ENCODE results near the gene DST.

DST gene

GRCh38 chr6:56528412-56528841, 114.3 kb downstream of the DST start:
- H3K27me3 Mint-ChIP-seq, result no peaks in the 10 kb centered on the region
- H3K9me3 Mint-ChIP-seq, result no peaks in the 10 kb centered on the region
- H3K4me1 Mint-ChIP-seq, result no peaks in the 10 kb centered on the region
- H3K27ac Mint-ChIP-seq, result no peak overlapping the region
- H3K36me3 Mint-ChIP-seq, result no peaks in the 10 kb centered on the region
- H3K4me3 Mint-ChIP-seq, result no peak overlapping the region

- Mint-ChIP-seq H3K4me1 (no peaks in the 10 kb centered on the region), H3K36me3 (no peaks in the 10 kb centered on the region), H3K27me3 (no peaks in the 10 kb centered on the region), H3K4me3 (no peak overlapping the region), H3K9me3 (no peaks in the 10 kb centered on the region), H3K27ac (no peak overlapping the region)
Observed at GRCh38 chr6:56527934-56528333, 114.8 kb downstream of the DST start.

GRCh38 chr6:56526860-56527544, 115.7 kb downstream of the DST start:
- no peak overlapping the region for H3K4me3 Mint-ChIP-seq
- no peaks in the 10 kb centered on the region for H3K4me1 Mint-ChIP-seq
- no peaks in the 10 kb centered on the region for H3K36me3 Mint-ChIP-seq
- no peak overlapping the region for H3K27ac Mint-ChIP-seq
- no peaks in the 10 kb centered on the region for H3K9me3 Mint-ChIP-seq
- H3K27me3 Mint-ChIP-seq, result no peaks in the 10 kb centered on the region

GRCh38 chr6:56525974-56526789, 116.5 kb downstream of the DST start:
- no peaks in the 10 kb centered on the region for H3K27me3 Mint-ChIP-seq
- no peaks in the 10 kb centered on the region for H3K9me3 Mint-ChIP-seq
- H3K36me3 Mint-ChIP-seq, result no peaks in the 10 kb centered on the region
- no peak overlapping the region for H3K4me3 Mint-ChIP-seq
- no peaks in the 10 kb centered on the region for H3K4me1 Mint-ChIP-seq
- H3K27ac Mint-ChIP-seq, result no peak overlapping the region

DNA sequence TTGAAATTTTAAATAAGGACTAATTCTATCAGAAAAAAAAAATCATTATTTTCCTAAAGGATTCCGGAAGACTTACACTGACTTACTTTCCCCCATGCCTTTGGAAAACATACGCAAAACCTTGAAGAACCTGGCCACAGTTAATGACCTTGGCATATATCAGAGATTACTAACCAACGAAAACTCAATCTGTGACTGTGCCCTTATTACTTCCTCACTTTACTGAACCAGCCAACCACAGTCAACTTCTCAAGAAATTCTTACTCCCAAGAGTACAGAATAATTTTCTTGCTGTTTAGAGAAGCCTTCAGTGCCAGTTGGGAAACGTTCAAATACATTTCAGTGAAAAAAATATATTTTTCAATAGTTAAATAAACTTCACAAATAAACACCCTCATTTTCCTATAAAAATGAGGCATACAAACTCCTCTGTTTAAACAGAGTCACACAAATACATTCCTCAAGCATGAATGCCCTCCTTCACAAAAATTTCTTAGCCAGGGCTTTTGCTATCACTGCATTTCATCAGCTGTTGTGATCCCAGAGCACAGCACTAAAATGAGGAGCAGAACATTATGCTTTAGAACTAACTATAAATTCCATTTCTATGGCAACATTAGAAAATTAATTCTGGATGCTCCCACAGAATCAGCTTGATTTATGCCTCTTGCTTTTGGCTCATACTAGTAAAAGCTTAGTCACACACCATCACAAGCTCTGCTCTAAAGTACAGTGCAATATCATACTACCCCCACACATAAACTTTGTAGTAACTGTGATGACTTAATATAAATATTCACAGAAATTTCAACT, 117.6 kb downstream of the DST start:
- Mint-ChIP-seq H3K27me3 (no peaks in the 10 kb centered on the region), H3K4me3 (no peak overlapping the region), H3K9me3 (peaks cover 3% of the 10 kb centered on the region), H3K27ac (no peak overlapping the region), H3K36me3 (no peaks in the 10 kb centered on the region), H3K4me1 (no peaks in the 10 kb centered on the region)

GRCh38 chr6:56522495-56523270, 120.0 kb downstream of the DST start:
- no peaks in the 10 kb centered on the region for H3K4me1 Mint-ChIP-seq

GRCh38 chr6:56521976-56522375, 120.7 kb downstream of the DST start:
- H3K4me1 Mint-ChIP-seq, result no peaks in the 10 kb centered on the region
- H3K36me3 Mint-ChIP-seq, result peaks cover 2% of the 10 kb centered on the region
- no peak overlapping the region for H3K4me3 Mint-ChIP-seq
- H3K9me3 Mint-ChIP-seq, result peaks cover 8% of the 10 kb centered on the region
- H3K27ac Mint-ChIP-seq, result no peak overlapping the region
- H3K27me3 Mint-ChIP-seq, result peaks cover 2% of the 10 kb centered on the region

More at GRCh38 chr6:56522495-56523270, 120.0 kb downstream of the DST start:
- H3K27ac Mint-ChIP-seq, result no peak overlapping the region
- H3K9me3 Mint-ChIP-seq, result peaks cover 8% of the 10 kb centered on the region
- H3K27me3 Mint-ChIP-seq, result peaks cover 2% of the 10 kb centered on the region
- H3K4me3 Mint-ChIP-seq, result no peak overlapping the region
- peaks cover 2% of the 10 kb centered on the region for H3K36me3 Mint-ChIP-seq

- Mint-ChIP-seq H3K27ac (no peak overlapping the region), H3K9me3 (peaks cover 8% of the 10 kb centered on the region), H3K4me3 (no peak overlapping the region), H3K4me1 (no peaks in the 10 kb centered on the region), H3K27me3 (peaks cover 2% of the 10 kb centered on the region), H3K36me3 (peaks cover 2% of the 10 kb centered on the region)
Observed at GRCh38 chr6:56521454-56521853, 121.2 kb downstream of the DST start.

DNA sequence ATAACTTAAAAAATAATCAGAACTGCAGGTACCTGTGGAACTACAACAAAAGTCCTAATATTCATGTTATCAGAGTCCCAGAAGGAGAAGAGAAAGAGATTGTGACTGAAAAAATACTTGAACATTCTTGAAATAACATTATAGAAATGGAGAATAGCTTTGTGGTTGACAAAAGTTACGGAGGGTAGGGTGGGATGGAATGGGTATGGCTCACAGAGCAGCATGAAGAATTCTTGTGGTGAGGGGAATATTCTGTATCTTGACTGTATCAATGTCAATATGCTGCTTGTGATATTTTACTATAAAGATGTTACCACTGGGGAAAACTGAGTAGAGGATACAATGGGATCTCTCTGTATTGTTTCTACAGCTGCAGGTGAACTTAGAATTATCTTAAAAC, 122.5 kb downstream of the DST start:
- Mint-ChIP-seq H3K4me1 (no peaks in the 10 kb centered on the region), H3K4me3 (no peak overlapping the region), H3K9me3 (peaks cover 8% of the 10 kb centered on the region), H3K36me3 (peaks cover 2% of the 10 kb centered on the region), H3K27me3 (peaks cover 2% of the 10 kb centered on the region), H3K27ac (no peak overlapping the region)

DNA sequence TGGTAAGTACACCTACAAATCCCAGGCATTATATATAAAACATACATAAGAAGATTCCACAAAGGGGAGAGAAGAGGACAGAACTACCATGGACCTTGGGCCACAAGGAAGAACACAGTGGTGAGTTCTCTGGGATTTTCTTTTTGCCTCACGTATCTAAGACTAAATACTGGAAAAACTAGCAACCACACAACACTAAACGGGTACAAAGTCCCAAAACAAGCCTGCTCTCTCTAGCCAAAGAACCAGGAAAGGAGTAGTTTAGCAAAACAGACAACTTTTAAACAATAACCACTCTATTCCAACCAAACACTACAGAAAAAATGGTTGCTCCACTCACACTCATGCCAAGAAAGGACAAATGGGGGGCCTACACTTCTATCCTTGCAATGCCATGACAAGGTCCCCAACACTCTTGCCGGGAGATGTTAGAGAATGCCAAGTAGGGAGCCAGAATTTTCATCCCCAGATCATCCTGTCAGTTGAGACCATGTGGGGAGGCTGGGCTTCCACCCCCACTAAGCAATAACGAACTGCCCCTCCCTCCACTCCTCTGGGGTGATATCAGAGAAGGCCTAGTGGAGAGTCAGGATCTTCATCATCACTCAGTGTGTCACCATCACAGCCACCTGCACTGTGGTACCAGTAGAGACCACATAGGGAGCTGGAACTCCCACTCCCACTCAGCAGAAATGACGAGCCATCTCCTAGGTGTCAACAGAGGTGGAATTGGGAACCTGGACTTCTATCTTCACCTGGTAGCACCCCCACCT, 123.5 kb downstream of the DST start:
- no peak overlapping the region for H3K27ac Mint-ChIP-seq
- no peak overlapping the region for H3K4me3 Mint-ChIP-seq
- H3K4me1 Mint-ChIP-seq, result no peaks in the 10 kb centered on the region
- H3K36me3 Mint-ChIP-seq, result peaks cover 2% of the 10 kb centered on the region
- peaks cover 2% of the 10 kb centered on the region for H3K27me3 Mint-ChIP-seq
- peaks cover 8% of the 10 kb centered on the region for H3K9me3 Mint-ChIP-seq

DNA sequence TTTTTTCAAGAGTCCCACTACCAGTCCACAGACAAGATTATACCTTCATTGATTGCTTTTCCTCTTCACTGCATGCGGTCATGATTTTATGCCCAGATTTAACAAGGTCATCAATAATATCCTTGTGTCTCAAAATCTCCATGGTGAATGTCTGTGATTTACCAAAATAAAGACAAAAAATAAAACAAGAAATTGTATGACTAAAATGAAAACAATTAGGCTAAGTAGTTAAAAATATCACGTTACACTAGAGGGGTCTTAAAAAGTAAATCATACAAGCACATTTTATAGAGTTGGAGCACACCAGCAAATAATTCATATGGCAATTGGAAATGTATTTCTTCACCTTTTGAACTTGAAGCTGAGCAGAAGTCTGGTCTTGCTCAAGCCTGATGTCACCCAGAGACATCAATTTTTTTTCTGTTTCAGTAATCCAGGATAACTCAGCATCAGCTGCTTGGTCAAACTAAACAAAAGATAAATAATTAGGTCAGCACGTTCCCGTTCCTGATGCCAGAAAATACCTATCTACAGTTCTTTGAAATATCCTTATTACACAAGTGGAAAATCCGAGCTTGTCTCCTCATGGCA, 125.4 kb downstream of the DST start:
- Mint-ChIP-seq H3K27ac (no peak overlapping the region), H3K27me3 (peaks cover 2% of the 10 kb centered on the region), H3K4me1 (no peaks in the 10 kb centered on the region), H3K36me3 (peaks cover 2% of the 10 kb centered on the region), H3K9me3 (peaks cover 8% of the 10 kb centered on the region), H3K4me3 (no peak overlapping the region)

GRCh38 chr6:56516003-56516402, 126.7 kb downstream of the DST start:
- Mint-ChIP-seq H3K27ac (no peak overlapping the region), H3K4me1 (no peaks in the 10 kb centered on the region), H3K4me3 (no peak overlapping the region), H3K36me3 (peaks cover 2% of the 10 kb centered on the region), H3K27me3 (peaks cover 2% of the 10 kb centered on the region), H3K9me3 (peaks cover 8% of the 10 kb centered on the region)

- peaks cover 2% of the 10 kb centered on the region for H3K27me3 Mint-ChIP-seq
- H3K27ac Mint-ChIP-seq, result no peak overlapping the region
- H3K4me1 Mint-ChIP-seq, result no peaks in the 10 kb centered on the region
- peaks cover 7% of the 10 kb centered on the region for H3K9me3 Mint-ChIP-seq
- H3K36me3 Mint-ChIP-seq, result peaks cover 2% of the 10 kb centered on the region
- H3K4me3 Mint-ChIP-seq, result no peak overlapping the region
Observed at GRCh38 chr6:56515081-56515905, 127.4 kb downstream of the DST start.
